Epithelial cell of proximal tubule (primary cell): ENCODE results near the gene SLC34A2. TPM values are rescaled to one million over a fixed set of nuclear protein-coding genes. Genes with fewer than 3 reads are reported as not detected.
A peak's percentile ranks its signal among the peaks of the same experiment; 100 is the strongest.

Source experiments
- DNase-seq: peaks from one replicate; pipeline ENCODE4 v3.0.0-alpha.2; 2011; ENCODE audit warnings: low read depth
- H3K4me3 ChIP-seq: 2 replicates; pipeline ENCODE4 v1.5.1; 2011; ENCODE audit warnings: low read depth, mild to moderate bottlenecking, low read length
- total RNA-seq: library from RNA; depleted of rRNA; stranded (reverse); fragments of >200 nt; gene quantifications from 2 replicates; pipeline ENCODE4 v1.2.3, GENCODE V29; 2015
- TF ChIP-seq, protein P1 (sequence below): conservative IDR thresholded peaks from 2 replicates; pipeline ENCODE4 v1.5.1; 2012; ENCODE audit warnings: low read depth, mild to moderate bottlenecking, low read length

The SLC34A2 gene
- total RNA-seq, 1 donor from 2014 or later, result 14.8 TPM

- no peak overlapping the region for H3K4me3 ChIP-seq
- DNase-seq, result no peak
- TF ChIP-seq, protein P1, sequence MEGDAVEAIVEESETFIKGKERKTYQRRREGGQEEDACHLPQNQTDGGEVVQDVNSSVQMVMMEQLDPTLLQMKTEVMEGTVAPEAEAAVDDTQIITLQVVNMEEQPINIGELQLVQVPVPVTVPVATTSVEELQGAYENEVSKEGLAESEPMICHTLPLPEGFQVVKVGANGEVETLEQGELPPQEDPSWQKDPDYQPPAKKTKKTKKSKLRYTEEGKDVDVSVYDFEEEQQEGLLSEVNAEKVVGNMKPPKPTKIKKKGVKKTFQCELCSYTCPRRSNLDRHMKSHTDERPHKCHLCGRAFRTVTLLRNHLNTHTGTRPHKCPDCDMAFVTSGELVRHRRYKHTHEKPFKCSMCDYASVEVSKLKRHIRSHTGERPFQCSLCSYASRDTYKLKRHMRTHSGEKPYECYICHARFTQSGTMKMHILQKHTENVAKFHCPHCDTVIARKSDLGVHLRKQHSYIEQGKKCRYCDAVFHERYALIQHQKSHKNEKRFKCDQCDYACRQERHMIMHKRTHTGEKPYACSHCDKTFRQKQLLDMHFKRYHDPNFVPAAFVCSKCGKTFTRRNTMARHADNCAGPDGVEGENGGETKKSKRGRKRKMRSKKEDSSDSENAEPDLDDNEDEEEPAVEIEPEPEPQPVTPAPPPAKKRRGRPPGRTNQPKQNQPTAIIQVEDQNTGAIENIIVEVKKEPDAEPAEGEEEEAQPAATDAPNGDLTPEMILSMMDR, result no peak
These were observed 45.0 kb downstream of the SLC34A2 start for GRCh38 chr4:25700661-25701060.

DNA sequence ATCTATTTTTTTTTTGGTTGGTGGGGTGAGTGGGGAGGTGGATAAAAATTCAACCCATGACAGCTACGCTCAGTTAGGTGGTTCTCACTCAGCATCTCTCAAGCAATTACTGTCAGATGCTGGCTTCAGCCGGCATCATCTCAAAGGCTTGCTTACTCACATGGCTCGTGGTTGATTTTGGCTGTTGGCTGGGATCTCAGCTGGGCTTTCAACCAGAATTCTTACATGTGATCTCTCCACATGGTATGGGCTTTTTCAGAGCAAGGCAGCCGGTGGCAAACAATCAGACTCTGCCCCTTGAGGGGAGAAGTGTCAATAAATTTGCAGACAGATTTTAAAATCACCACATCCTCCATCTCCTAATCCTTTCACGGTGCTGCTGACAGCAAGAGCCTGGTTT is 47.2 kb downstream of the SLC34A2 start:
- TF ChIP-seq, protein P1, result peak; percentile 19
- DNase-seq, result peak; percentile 46
- H3K4me3 ChIP-seq, result no peak overlapping the region

GRCh38 chr4:25703731-25704388 is 48.2 kb downstream of the SLC34A2 start:
- DNase-seq, result peak; percentile 76
- TF ChIP-seq, protein P1, result no peak
- H3K4me3 ChIP-seq, result no peak overlapping the region

DNA sequence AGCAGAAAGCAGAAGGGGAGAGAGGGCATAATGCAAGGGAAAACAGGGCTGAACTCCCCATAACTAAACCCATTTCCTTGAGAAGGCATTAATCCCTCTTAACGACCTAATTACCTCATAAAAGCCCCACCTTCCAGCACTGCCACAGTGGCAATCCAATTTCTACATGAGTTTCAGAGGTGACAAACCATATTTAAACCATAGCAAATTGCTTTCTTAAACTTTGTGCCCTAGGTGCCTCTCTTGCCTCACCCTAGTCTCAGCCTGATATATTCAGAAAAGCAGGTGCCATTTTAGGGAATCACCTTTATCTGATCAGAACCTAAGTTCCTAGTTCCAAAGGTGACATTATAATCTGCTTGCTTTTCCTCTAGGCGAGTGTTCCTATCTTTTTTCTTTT is 48.9 kb downstream of the SLC34A2 start:
- no peak for DNase-seq
- H3K4me3 ChIP-seq, result no peak overlapping the region
- TF ChIP-seq, protein P1, result no peak

- no peak overlapping the region for H3K4me3 ChIP-seq
- DNase-seq, result no peak
- TF ChIP-seq, protein P1, result no peak
These were observed 55.0 kb downstream of the SLC34A2 start for GRCh38 chr4:25710637-25711036.

- TF ChIP-seq, protein P1, result no peak
- H3K4me3 ChIP-seq, result no peak overlapping the region
- DNase-seq, result no peak
These were observed 57.0 kb downstream of the SLC34A2 start for GRCh38 chr4:25712611-25713010.

DNA sequence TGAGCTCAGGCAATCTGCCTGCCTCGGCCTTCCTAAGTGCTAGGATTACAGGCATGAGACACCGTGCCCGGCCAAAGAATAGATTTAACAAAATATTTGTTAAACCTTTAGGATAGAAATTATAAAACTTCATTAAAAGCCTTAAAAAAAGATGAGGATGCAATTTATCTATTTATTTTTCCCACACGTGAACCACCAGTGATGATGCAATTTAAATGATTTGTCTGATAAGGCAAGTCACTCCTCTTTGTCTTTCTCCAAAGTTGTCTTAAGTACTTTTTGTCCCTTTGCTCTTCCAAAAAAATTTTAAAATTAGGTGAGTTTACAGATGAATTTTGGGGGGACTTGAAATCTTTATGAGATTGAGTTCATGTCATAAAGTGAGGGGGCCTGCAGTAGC is 58.2 kb downstream of the SLC34A2 start:
- TF ChIP-seq, protein P1, result no peak
- no peak for DNase-seq
- no peak overlapping the region for H3K4me3 ChIP-seq
